CD4-positive, alpha-beta memory T cell (primary cell): ENCODE data around the gene FAM120A. TPM values are rescaled to one million over a fixed set of nuclear protein-coding genes. Genes with fewer than 3 reads are reported as not detected.

ENCODE experiments used
- CTCF ChIA-PET: fragments of 350-600 bp; sonication (Branson Sonifier 250); formaldehyde crosslinking; loops from one replicate; lab custom pipeline; 2021; ENCODE audit warnings: inconsistent platforms; ENCODE audit not compliant: partially characterized antibody; lab: Charles Lee
- POLR2A ChIA-PET: fragments of 350-600 bp; sonication (Branson Sonifier 250); formaldehyde crosslinking; loops from one replicate; lab custom pipeline; 2021; ENCODE audit not compliant: partially characterized antibody; lab: Charles Lee
- DNase-seq, 5 donors: peaks; one replicate each; pipeline versions ENCODE4 v3.0.0 to v3.0.0-alpha.2; 2020 to 2022; ENCODE audit warnings: mixed read lengths in 1 of 5
- H3K27ac ChIP-seq: one replicate; pipeline ENCODE4 v1.7.0; 2013; ENCODE audit warnings: low read depth, low read length
- H3K27me3 ChIP-seq: 2 replicates; pipeline ENCODE4 v1.7.0; 2013; ENCODE audit warnings: mild to moderate bottlenecking, low read length, moderate library complexity; ENCODE audit not compliant: insufficient read depth
- H3K36me3 ChIP-seq: 2 replicates; pipeline ENCODE4 v1.7.0; 2013; ENCODE audit warnings: mild to moderate bottlenecking, low read length, moderate library complexity; ENCODE audit not compliant: insufficient read depth
- H3K4me1 ChIP-seq: 2 replicates; pipeline ENCODE4 v1.7.0; 2013; ENCODE audit warnings: mild to moderate bottlenecking, low read length, moderate library complexity; ENCODE audit not compliant: insufficient read depth
- H3K4me3 ChIP-seq, 2 donors: one replicate each; pipeline ENCODE4 v1.7.0; 2013; ENCODE audit warnings: low read length in 2 of 2, mild to moderate bottlenecking in 1 of 2
- H3K9me3 ChIP-seq, 2 donors: one replicate each; pipeline ENCODE4 v1.7.0; 2013; ENCODE audit warnings: low read length in 2 of 2, control low read depth in 1 of 2; ENCODE audit not compliant: control insufficient read depth in 1 of 2
- H3K27ac Mint-ChIP-seq, 7 donors: one replicate each; pipeline ENCODE4 v1.8.0; 2020 to 2021; ENCODE audit warnings: mixed read lengths in 7 of 7, mild to moderate bottlenecking in 6 of 7, inconsistent platforms in 3 of 7, moderate library complexity in 3 of 7
- H3K27me3 Mint-ChIP-seq, 2 donors: one replicate each; pipeline ENCODE4 v1.8.0; 2020 to 2021; ENCODE audit warnings: mixed read lengths in 2 of 2
- H3K36me3 Mint-ChIP-seq, 2 donors: one replicate each; pipeline ENCODE4 v1.8.0; 2020 to 2021; ENCODE audit warnings: mixed read lengths in 2 of 2, inconsistent platforms in 1 of 2, mild to moderate bottlenecking in 1 of 2
- H3K4me1 Mint-ChIP-seq, 4 donors: one replicate each; pipeline ENCODE4 v1.8.0; 2020 to 2021; ENCODE audit warnings: mixed read lengths in 4 of 4, mild to moderate bottlenecking in 1 of 4
- H3K4me3 Mint-ChIP-seq, 8 donors: one replicate each; pipeline ENCODE4 v1.8.0; 2020 to 2021; ENCODE audit warnings: mixed read lengths in 8 of 8, mild to moderate bottlenecking in 7 of 8, moderate library complexity in 6 of 8, inconsistent platforms in 3 of 8
- H3K9me3 Mint-ChIP-seq, 8 donors: one replicate each; pipeline ENCODE4 v1.8.0; 2020 to 2021; ENCODE audit warnings: mixed read lengths in 8 of 8, mild to moderate bottlenecking in 5 of 8, inconsistent platforms in 3 of 8, moderate library complexity in 1 of 8
- intact Hi-C: fragments of 100-400 bp; cut with micrococcal nuclease; formaldehyde crosslinking; loops from one replicate; pipeline ENCODE4 v1.15.1; 2023
- polyA plus RNA-seq, 2 donors: library from polyadenylated mRNA; unstranded; fragments of 300-500 nt; fragmentation: Illumina TruSeq; gene quantifications; one replicate each; pipeline ENCODE4 v1.2.3, GENCODE V29; 2021
- total RNA-seq, 2 experiments: library from RNA; stranded (reverse); gene quantifications; one replicate each; pipeline ENCODE4 v1.2.3, GENCODE V29; 2021

The FAM120A gene
- total and polyA plus RNA-seq, 4 experiments from 2014 or later: 6.2 to 88.5 (median 49.9) TPM

DNA sequence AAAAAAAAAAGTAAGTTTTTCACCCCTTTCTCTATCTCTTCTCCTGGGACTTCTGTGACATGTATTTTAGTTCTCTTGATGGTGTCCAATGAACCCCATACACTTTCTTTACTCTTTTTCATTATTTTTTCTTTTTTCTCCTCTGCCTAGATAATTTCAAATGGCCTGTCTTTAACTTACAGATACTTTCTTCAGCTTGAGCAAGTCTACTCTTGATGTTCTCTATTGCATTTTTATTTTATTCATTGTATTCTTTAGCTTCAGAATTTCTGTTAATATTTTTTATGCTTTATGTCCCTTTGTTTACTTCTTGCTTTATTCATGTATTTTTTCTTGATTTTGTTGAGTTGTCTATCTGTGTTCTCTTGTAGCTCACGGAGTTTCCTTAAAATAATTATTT lies 32.5 kb upstream of the FAM120A start:
- H3K4me1 Mint-ChIP-seq: no peaks in the 10 kb centered on the region
- intact Hi-C loops: no loop called here
- H3K36me3 ChIP-seq: no peaks in the 10 kb centered on the region
- H3K27ac Mint-ChIP-seq: no peak overlapping the region
- ChIA-PET CTCF (no interaction called here), POLR2A (no interaction called here)
- H3K27me3 Mint-ChIP-seq: peaks cover 11 to 15% of the 10 kb centered on the region in 2 donors
- no peak overlapping the region for H3K27ac ChIP-seq
- no peak for DNase-seq
- no peaks in the 10 kb centered on the region for H3K9me3 ChIP-seq
- no peak overlapping the region for H3K4me3 ChIP-seq
- H3K9me3 Mint-ChIP-seq: peaks cover 2 to 40% (median 27%) of the 10 kb centered on the region in 8 donors
- H3K4me1 ChIP-seq: no peaks in the 10 kb centered on the region
- H3K27me3 ChIP-seq: no peaks in the 10 kb centered on the region
- H3K4me3 Mint-ChIP-seq: no peak overlapping the region
- peaks cover 5 to 7% of the 10 kb centered on the region in 2 donors for H3K36me3 Mint-ChIP-seq

DNA sequence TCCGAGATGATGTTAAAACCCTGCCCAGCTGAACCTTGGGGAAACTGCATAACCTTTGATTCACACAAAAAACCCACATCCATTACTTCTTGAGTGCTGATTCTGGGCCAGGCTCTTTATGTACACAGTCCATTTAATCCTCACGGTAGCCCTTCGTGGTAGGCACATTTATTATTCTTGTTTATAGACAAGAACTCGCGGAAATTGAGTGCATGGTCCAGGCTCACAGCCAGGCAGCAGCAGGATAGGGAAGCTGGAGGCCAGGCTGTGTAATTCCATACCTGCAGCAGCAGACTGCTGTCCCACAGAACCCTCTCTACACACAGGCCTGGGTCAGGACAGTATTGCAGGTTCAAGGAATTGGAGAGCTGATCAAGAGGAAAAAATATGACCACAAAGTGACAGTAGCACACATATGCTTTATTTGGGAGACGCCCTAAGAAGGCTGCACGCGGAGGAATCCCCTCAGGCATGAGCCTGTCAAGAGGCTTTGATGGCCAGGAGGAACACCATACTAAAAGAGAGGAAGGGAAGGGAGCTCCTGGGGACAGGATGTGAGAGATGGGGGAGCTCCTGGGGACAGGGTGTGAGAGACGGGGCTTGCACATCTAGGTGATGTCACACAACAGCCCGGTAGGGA lies 28.4 kb upstream of the FAM120A start:
- H3K9me3 ChIP-seq: no peaks in the 10 kb centered on the region
- Mint-ChIP-seq H3K27ac (no peak overlapping the region), H3K27me3 (peaks cover 6 to 11% of the 10 kb centered on the region in 2 donors), H3K4me3 (peak overlapping the region in 1 of 8 donors; percentile 30), H3K4me1 (no peaks in the 10 kb centered on the region), H3K9me3 (peaks cover 0 to 28% (median 16%) of the 10 kb centered on the region in 8 donors), H3K36me3 (peaks cover 4 to 7% of the 10 kb centered on the region in 2 donors)
- H3K4me1 ChIP-seq: no peaks in the 10 kb centered on the region
- no peaks in the 10 kb centered on the region for H3K36me3 ChIP-seq
- H3K27me3 ChIP-seq: no peaks in the 10 kb centered on the region
- H3K27ac ChIP-seq: no peak overlapping the region
- intact Hi-C loops: no loop called here
- CTCF ChIA-PET: no interaction called here
- POLR2A ChIA-PET: no interaction called here
- DNase-seq: no peak
- no peak overlapping the region for H3K4me3 ChIP-seq

DNA sequence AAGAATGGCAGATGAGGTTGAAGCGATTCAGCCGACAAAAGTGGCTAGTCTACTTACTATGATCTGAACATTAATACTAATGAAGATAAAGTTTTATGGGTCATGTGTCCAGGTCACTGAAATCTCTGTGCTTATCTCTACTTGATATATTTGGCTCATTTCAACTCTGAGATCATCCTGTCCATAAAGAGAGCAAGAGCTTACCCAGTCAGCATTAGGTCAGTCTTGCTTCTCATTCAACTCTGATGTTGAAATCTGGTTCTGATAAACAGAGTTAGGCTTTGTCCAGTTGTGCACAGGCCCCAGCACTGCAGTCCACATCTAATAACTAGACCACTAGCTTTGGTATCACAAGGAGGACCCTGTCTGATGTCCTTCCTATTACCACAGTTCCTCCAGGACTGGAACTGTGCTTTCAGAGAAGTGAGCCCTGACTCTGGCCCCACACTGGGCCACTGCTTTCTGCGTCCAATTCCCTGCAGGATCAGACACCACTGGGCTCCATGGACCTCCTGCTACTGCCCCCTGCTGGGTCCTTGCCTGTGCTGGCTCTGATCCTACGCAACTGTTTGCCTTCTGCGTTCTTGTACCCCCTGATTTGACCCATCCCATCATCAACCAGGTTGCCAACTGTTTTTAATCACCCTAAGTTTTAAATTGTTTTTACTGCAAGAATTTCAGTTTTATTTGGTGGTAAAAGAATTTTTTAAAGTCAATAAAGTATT lies 23.7 kb upstream of the FAM120A start:
- Histone ChIP-seq H3K36me3 (no peaks in the 10 kb centered on the region), H3K27me3 (no peaks in the 10 kb centered on the region), H3K4me1 (no peaks in the 10 kb centered on the region), H3K9me3 (no peaks in the 10 kb centered on the region), H3K27ac (no peak overlapping the region), H3K4me3 (no peak overlapping the region)
- no peak overlapping the region for H3K4me3 Mint-ChIP-seq
- H3K4me1 Mint-ChIP-seq: no peaks in the 10 kb centered on the region
- no peak for DNase-seq
- H3K27me3 Mint-ChIP-seq: peaks cover 6 to 18% of the 10 kb centered on the region in 2 donors
- ChIA-PET CTCF (no interaction called here), POLR2A (no interaction called here)
- no peaks in the 10 kb centered on the region for H3K36me3 Mint-ChIP-seq
- intact Hi-C loops: no loop called here
- H3K9me3 Mint-ChIP-seq: peaks cover 0 to 4% (median 0%) of the 10 kb centered on the region in 8 donors
- no peak overlapping the region for H3K27ac Mint-ChIP-seq

DNA sequence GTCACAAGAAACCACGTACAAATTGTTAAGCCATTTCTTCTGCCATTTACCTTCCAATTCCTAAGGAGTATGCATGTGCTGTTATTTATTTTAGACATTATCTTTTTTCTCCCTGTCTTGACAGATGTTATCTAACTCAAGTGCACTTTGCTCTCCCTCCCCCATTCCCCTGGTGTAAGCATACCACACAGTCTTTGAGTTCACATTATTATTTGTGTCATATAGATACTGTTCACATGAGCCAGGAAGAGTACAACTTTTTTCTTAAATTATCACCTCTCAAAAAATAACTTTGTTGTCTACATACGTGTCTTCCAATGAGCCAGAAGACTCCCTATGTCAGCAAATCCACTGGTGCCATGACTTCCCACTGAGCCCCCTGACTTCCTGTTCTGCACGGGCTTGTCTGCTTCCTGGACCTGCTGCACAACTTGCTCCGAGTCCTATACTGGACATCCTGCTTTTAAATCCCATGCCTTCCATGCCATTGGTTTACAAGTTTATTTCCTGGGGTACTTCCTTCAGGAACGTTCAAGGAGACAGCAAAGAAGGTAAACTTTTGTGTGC lies 19.9 kb upstream of the FAM120A start:
- Mint-ChIP-seq H3K36me3 (peaks cover 1 to 5% of the 10 kb centered on the region in 2 donors), H3K9me3 (peaks cover 0 to 4% (median 0%) of the 10 kb centered on the region in 8 donors), H3K27ac (peak overlapping the region in 1 of 7 donors; percentile 13), H3K4me3 (no peak overlapping the region), H3K27me3 (peaks cover 3 to 10% of the 10 kb centered on the region in 2 donors), H3K4me1 (peaks cover 0 to 4% (median 0%) of the 10 kb centered on the region in 4 donors)
- H3K4me1 ChIP-seq: no peaks in the 10 kb centered on the region
- H3K36me3 ChIP-seq: no peaks in the 10 kb centered on the region
- no peak overlapping the region for H3K4me3 ChIP-seq
- H3K27me3 ChIP-seq: no peaks in the 10 kb centered on the region
- no peak overlapping the region for H3K27ac ChIP-seq
- ChIA-PET POLR2A (interaction anchor here (1.0 kb wide), 1 partner anchor 10 kb away, joined by 3 read pairs; no protein-coding TSS in a partner anchor), CTCF (no interaction called here)
- no peak for DNase-seq
- intact Hi-C loops: no loop called here
- H3K9me3 ChIP-seq: no peaks in the 10 kb centered on the region

DNA sequence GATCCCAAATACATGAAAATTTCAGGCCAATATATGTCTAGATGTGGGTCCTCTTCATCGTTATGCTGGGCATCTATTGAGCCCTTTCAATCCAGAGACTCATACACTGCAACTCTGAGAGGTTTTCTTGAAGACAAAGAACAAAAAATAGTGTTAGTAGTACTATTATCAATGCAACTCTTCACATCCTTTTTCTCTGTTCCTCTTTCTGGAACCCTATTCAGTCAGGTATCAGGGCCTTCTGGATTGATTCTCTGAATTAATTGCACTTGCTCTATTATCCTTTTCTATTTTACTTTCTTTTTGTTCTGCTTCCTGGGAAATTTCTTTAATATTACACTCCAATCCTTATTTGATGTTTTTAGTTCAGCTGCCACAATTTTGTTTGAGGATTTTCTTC lies 18.5 kb upstream of the FAM120A start:
- Mint-ChIP-seq H3K9me3 (peaks cover 0 to 2% (median 0%) of the 10 kb centered on the region in 8 donors), H3K36me3 (peaks cover 1 to 12% of the 10 kb centered on the region in 2 donors), H3K27ac (no peak overlapping the region), H3K4me1 (peaks cover 0 to 4% (median 0%) of the 10 kb centered on the region in 4 donors), H3K27me3 (peaks cover 3 to 7% of the 10 kb centered on the region in 2 donors), H3K4me3 (no peak overlapping the region)
- Histone ChIP-seq H3K27ac (no peak overlapping the region), H3K4me3 (no peak overlapping the region), H3K4me1 (no peaks in the 10 kb centered on the region), H3K36me3 (no peaks in the 10 kb centered on the region), H3K27me3 (no peaks in the 10 kb centered on the region), H3K9me3 (no peaks in the 10 kb centered on the region)
- POLR2A ChIA-PET: interaction anchor here (1.0 kb wide), 1 partner anchor 9 kb away, joined by 3 read pairs; no protein-coding TSS in a partner anchor
- intact Hi-C loops: no loop called here
- no peak for DNase-seq
- CTCF ChIA-PET: no interaction called here

DNA sequence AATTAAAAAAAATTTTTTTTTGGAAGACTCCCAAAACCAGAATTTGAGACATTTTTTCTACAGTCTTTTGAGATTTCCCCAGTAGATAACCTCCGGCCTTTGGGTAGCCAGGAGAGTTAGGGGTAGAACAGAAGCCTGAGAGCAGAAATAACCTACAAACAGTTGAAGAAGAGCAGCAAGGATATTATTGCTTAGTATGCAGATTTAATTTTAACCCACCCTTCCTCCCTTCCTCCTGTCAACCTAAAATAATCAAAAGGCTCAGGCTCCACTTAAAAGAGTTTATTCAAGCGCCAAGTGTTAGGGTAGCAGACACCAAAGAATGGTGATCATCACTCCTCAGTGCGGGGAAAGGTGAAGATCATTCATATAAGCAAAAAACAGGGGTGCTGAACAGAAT lies 17.4 kb upstream of the FAM120A start:
- Mint-ChIP-seq H3K9me3 (peaks cover 0 to 2% (median 0%) of the 10 kb centered on the region in 8 donors), H3K36me3 (peaks cover 1 to 14% of the 10 kb centered on the region in 2 donors), H3K4me1 (peaks cover 0 to 4% (median 0%) of the 10 kb centered on the region in 4 donors), H3K27ac (no peak overlapping the region), H3K27me3 (peaks cover 3 to 6% of the 10 kb centered on the region in 2 donors), H3K4me3 (no peak overlapping the region)
- H3K4me1 ChIP-seq: no peaks in the 10 kb centered on the region
- H3K27me3 ChIP-seq: no peaks in the 10 kb centered on the region
- DNase-seq: no peak
- H3K27ac ChIP-seq: no peak overlapping the region
- intact Hi-C loops: no loop called here
- H3K9me3 ChIP-seq: no peaks in the 10 kb centered on the region
- no peaks in the 10 kb centered on the region for H3K36me3 ChIP-seq
- ChIA-PET POLR2A (no interaction called here), CTCF (no interaction called here)
- no peak overlapping the region for H3K4me3 ChIP-seq

DNA sequence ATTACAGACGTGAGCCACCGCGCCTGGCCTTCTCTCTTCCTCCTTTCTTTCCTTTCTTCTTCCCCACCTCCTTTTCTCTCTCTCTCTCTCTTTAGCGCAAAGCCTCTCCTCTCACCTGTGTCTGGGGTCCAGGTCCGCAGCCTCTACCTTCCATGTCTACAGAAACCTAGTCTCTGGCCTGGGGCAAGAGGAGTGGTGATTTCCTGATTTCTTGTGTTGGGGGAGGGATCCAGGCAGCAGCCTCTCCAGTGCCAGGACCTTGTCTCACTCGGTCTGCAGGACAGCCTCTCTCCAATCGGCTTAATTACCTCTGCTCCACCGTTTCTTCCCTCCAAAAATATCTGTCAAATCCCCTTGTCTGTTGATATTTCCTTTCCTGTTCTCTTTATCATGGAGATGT lies 16.1 kb upstream of the FAM120A start:
- H3K4me1 Mint-ChIP-seq: peaks cover 0 to 4% (median 0%) of the 10 kb centered on the region in 4 donors
- H3K4me1 ChIP-seq: no peaks in the 10 kb centered on the region
- no peak overlapping the region for H3K27ac ChIP-seq
- H3K4me3 Mint-ChIP-seq: no peak overlapping the region
- no peaks in the 10 kb centered on the region for H3K9me3 ChIP-seq
- H3K36me3 Mint-ChIP-seq: peaks cover 1 to 14% of the 10 kb centered on the region in 2 donors
- intact Hi-C loops: no loop called here
- ChIA-PET POLR2A (no interaction called here), CTCF (no interaction called here)
- no peaks in the 10 kb centered on the region for H3K36me3 ChIP-seq
- no peak for DNase-seq
- H3K4me3 ChIP-seq: no peak overlapping the region
- peaks cover 0 to 2% (median 0%) of the 10 kb centered on the region in 8 donors for H3K9me3 Mint-ChIP-seq
- H3K27me3 ChIP-seq: no peaks in the 10 kb centered on the region
- H3K27me3 Mint-ChIP-seq: peaks cover 0 to 3% of the 10 kb centered on the region in 2 donors
- peak overlapping the region in 1 of 7 donors; percentile 66 for H3K27ac Mint-ChIP-seq
